IPS-NIHi11 (cell line): ENCODE measurements around the gene SUN1.

Experiments used
- DNase-seq: peaks from one replicate; pipeline ENCODE4 v3.0.0; 2012; ENCODE audit warnings: mixed read lengths, low spot score

SUN1 gene

DNA sequence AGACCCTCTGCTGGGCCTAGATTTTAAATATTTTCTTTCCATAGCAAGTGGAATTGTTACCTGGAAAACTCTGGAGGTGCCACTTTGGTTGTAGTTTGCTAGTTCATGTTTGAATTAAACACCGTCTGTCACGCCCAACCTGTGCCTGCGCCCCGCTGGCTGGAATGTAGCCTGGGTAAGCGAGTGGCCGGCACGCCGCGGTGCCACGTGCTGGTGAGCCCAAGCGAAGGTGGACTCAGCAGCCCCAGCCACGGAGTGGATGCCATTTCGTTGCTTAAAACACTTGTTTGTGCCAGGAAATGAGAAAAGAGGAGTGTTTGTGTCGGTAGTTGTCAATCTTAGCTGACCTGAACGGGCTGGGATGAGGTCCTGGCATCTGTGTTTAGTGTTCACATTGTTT, 46.8 kb downstream of the SUN1 start:
- no peak for DNase-seq

DNA sequence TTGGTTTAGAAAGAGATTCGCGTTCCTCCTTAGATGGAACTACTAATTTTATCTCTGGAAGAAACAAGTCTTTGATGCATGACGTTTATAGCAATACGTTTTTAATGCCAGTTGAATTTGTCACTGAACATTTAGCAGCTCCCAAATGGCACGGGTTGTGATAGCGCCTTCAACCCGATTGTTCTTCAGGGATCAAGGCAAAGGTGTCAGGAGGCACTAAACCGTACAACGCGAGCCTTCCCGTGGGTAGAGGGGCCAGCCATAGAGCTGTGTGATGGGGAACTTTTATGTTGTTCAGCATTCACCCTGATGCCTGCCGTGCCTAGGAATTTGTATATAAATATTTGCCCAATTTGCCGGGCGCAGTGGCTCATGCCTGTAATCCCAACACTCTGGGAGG, 47.4 kb downstream of the SUN1 start:
- DNase-seq: no peak

GRCh38 chr7:880450-880849, 48.2 kb downstream of the SUN1 start:
- no peak for DNase-seq

DNA sequence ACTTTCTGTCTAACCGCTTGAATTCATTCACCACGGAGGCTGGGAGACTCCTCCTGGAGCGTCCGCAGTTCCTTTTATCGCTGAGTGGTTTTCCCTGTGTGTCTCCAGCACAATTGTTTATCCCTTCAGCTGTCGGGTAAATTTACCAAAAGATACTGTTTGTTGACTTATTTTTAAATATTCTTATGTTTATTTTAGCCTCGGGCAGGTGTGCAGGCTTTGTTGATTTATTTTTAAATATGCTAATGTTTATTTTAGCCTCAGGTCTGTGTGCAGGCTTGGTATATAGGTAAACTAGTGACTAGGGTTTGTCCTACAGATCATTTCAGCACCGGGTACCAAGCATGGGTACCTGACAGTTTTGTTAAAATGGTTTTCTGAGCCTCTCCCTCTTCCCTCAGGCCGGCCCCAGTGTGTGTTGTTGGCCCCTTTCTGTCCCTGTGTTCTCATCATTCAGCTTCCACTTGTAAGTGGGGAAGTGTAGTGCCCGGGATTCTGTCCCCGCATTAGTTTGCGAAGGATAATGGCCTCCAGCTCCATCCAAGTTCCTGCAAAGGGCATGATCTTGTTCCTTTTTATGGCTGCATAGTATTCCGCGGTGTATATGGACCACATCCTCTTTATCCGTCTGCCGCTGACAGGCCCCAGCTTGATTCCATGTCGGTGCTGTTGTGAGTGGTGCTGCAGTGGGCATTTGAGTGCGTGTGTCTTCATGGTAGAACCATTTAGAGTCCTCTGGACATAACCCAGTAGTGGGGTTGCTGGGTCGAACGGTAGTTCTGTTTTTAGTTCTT, 49.4 kb downstream of the SUN1 start:
- no peak for DNase-seq

DNA sequence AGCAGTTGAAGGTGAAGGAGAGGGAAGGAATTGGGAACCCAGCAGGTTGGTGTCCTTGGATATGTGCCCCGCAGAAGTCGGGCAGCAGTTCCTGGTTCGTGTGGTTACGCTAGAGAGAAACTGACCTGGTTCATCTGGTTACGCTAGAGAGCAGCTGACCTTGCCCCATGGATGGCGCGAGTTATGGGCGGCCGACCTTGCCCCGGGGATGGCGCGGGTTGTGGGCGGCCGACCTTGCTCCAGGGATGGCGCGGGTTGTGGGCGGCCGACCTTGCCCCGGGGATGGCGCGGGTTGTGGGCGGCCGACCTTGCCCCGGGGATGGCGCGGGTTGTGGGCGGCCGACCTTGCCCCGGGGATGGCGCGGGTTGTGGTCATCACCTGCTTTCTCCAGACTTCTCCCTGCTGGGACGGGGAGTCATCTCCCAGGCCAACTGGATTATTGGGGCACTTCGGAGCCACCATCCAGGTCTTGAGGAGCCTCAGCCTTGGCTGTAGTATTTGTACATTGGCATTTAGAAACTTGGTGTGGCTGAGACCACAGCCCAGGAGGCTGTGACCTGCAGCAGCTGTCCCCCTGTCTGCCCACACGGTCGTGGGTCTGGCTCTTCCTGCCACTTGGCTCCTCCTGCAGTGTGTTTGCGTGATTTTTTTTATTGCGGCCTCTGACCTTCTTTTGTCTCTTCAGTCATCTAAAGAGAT, 50.2 kb downstream of the SUN1 start:
- DNase-seq: no peak

DNA sequence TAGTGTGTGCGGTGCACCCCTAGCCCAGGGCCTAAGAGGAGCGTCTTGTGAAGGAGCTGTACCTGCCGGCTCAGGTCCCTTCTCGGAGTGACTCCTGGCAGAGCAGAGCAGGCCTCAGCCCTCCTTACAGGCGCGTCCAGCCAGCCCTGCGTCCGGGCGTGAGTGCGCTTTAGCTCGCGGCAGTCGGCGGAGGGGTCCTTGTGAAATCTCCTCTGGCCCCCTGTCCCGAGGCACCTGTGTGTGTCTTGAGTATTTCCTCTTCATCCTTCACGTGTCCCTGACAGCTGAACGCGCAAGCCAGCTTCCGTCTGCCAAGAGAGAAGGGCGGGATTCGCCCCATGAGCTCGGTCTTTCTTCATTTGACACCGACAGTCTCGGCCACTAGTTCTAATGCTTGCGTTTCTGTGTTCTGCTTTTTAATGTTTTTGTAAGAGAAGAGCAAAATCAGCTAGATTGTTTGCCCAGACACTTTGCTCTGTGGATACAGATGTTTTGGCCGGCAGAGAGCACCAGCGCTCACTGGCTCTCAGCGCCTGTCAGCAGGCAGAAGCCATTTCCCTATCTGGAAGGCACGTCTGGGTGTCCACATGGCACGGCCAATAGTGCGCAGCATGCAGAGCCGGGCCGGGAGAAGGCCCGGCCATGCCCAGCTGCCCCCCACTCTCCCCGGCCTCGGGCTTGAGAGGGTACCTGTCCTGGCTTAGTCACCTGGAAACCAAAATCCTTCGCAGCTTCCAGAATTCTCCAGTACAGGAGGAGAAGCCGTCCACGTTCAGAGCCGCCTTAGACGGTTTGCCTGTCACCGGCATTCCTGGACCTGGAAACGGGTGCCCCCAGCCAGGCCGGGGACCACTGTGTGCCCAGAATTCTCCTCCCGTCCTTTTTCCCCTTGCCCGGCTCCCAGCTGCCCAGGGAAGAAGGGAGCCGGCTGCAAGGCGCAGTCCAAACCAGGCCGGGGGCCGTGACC, 51.1 kb downstream of the SUN1 start:
- DNase-seq: no peak

- no peak for DNase-seq
These were observed 52.1 kb downstream of the SUN1 start for GRCh38 chr7:884191-885003.

- no peak for DNase-seq
These were observed 53.1 kb downstream of the SUN1 start for GRCh38 chr7:885261-885892.

GRCh38 chr7:885893-886625, 53.8 kb downstream of the SUN1 start:
- DNase-seq: no peak

DNA sequence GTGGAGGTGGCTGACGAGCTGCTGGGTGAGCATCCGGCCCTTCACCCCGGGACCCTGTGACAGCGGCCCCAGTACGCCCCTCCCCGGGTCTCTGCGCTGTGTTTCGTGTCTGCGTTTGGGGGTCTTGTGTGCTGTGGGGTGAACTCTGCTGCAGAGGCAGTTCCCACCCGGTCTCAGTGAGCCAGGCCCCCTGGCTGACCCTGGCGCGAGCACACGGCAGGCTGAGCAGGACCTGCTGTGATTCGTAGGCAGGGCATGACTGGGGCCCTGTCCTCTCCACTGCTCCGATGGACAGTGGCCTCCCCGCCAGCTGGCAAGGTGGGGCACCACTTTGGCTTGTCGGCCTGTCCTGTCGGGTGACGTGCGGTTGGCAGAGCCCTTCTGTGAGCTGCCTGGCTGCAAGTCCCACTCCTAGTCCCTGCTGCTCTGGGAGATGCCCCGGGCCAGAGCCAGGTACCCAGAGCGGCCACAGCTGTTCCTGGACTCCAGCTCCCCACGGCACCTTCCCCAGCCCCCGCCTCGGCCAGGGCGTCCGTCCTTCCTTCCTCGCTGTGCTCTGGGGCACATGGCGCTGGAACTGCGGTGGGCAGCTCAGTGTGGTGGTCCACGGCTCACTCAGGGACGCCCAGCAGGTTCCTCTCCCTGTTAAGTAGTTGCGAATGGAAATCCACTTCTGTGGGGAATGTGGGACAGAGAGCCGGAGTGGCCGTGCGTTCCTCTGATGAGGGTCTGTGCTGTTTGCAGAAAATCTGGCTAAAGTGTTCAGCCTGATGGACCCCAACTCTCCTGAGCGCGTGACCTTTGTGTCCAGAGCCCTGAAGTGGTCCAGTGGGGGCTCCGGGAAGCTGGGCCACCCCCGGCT, 54.6 kb downstream of the SUN1 start:
- no peak for DNase-seq

DNA sequence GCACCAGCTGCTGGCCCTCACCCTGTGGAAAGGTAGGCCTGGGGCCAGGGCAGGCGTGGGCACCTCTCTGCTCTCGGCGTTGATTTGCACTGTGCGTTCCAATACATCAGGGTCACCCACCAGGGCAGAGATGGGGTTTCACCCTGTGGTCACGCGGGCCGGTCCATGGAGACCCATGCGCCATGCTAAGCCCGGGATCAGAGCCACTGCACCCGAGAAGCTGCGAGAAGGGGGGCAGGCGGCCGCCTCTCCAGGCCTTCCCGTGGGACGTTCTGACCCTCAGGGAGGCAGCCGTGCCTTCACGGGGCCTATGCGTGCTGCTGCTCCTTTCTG, 55.2 kb downstream of the SUN1 start:
- DNase-seq: no peak

- DNase-seq: no peak
These were observed 56.1 kb downstream of the SUN1 start for GRCh38 chr7:888081-889024.

GRCh38 chr7:889025-889390, 56.7 kb downstream of the SUN1 start:
- DNase-seq: no peak

DNA sequence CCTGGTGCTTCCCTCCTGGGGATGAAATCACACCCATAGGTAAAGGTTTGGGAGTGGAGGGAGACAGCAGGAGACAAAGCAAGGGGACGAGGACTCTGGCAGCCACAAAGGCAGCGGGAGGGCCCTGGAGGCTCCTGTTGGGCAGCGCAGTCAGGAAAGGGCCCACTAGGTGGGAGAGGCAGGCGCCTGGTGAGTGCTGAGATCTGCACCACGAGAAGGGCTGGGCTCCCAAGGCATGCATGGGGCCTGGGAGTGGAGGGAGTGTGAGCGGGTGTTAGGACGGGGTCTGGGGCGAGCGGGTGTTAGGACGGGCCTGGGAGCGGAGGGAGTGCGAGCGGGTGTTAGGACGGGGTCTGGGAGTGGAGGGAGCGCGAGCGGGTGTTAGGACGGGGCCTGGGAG, 57.1 kb downstream of the SUN1 start:
- no peak for DNase-seq

DNA sequence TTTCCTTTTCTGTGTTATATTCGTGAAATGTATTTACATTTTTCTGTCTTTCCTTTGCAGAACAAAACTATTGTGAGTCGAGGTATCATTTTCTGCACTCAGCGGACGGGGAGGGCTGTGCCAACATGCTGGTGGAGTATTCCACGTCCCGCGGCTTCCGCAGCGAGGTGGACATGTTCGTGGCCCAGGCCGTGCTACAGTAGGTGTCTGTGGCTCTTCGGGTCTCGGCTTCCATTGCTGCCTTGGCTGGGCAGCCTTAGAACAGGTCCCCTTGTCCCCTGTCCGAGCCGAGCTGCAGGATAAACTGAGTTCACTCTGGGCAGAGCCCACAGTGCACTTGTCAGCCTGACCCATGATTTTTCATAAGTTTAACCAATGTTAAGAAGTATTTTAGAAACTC, 58.6 kb downstream of the SUN1 start:
- no peak for DNase-seq

DNA sequence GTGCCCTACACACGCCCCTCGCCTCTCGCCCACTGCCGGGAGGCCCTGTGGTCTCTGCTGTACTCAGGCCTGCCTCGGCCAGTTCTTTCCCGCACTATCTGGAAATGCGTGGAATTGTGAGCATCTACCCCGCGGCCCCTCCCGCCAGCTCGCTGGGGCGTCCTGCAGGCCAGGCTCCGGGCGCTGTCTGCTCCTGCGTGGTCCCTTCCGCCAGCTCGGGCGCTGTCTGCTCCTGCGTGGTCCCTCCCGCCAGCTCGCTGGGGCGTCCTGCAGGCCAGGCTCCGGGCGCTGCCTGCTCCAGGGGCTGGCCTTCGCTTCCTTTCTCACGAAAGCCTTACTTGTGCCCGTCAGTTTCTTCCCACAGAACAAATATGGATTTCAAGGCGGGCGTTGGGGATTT, 59.0 kb downstream of the SUN1 start:
- no peak for DNase-seq

DNA sequence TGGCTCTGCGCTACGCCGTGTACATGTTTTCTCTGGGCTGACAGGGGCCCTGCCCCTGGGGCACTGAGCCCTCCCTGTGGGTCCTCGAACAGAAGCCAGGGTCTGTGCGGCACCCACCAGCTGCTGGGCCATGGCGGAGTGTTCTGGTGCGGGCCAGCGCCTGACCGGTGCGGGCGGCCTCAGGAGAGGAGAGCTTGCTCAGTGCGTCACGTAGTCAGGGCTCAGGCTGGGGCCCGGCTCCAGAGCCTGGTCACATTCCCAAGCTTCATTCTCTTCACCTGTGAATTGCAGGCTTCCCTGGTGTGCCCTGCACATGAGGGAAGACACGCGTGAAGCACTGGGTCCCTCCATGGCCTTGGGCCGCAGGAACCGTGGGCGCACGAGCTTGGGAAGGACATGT, 59.5 kb downstream of the SUN1 start:
- no peak for DNase-seq
